ENCODE results near the gene BAG5. TPM values are rescaled to one million over a fixed set of nuclear protein-coding genes. Genes with fewer than 3 reads are reported as not detected.

Gene BAG5
- total and polyA plus RNA-seq, 8 donors = 4.3 to 207 (median 11.6) TPM

DNA sequence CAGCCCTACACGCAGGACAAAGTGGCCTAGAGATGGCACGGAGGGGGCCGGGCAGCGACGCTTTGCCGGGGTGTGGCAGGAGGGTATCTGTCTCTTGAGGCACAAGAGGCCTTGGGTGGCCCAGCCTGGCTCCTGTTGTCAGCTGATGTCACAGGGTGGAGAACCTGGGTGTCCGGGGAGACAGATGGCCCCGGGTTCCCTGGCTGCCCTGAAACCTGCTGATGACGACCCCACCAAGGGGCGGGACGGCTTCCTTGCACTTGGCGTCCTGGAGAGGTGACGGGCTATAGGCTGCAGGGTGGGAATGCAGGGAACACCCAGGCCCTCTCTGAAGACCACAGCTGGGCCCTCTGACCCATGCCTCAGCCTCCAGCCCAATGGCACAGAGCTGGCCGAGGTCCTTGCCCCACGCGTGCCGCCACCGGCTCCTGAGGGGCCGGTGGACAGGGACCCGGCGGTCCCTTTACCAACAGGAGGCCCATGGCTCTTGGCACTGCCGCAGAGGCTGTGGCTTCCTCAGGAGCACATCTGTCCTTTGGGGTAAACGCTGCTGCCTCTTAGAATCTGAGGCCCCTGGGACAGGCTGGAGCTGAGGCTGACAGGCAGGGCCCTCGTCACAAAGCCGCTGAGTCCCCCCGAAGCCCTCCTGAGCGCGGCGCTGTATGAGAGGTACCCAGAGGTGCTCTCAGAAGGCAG lies 17.1 kb downstream of the BAG5 start:
- Histone ChIP-seq H3K4me1 (peaks cover 59 to 85% (median 66%) of the 10 kb centered on the region in 4 donors), H3K9me3 (no peaks in the 10 kb centered on the region), H3K27me3 (peaks cover 0 to 7% (median 0%) of the 10 kb centered on the region in 3 donors), H3K4me3 (no peak overlapping the region), H3K36me3 (no peaks in the 10 kb centered on the region), H3K27ac (peak overlapping the region in 1 of 5 donors; percentile 83)
- WGBS, 5 donors = 89 to 96% (median 93%) methylated on average over 19 to 29 of the region's 29 CpGs
- TF ChIP-seq POLR2A (IDR thresholded peaks at IDR 0.05) (no peak), CTCF (IDR thresholded peaks at IDR 0.05) (no peak), POLR2AphosphoS5 (IDR thresholded peaks at IDR 0.05) (no peak), EP300 (IDR thresholded peaks at IDR 0.05) (no peak)
- intact Hi-C loops (cut with DNase I; ENCODE audit: low total_unique reads) = loop anchor here (10.0 kb wide), 1 partner anchor 51 kb away; no protein-coding TSS in a partner anchor
- DNase-seq = peak in 1 of 2 donors; percentile 18

DNA sequence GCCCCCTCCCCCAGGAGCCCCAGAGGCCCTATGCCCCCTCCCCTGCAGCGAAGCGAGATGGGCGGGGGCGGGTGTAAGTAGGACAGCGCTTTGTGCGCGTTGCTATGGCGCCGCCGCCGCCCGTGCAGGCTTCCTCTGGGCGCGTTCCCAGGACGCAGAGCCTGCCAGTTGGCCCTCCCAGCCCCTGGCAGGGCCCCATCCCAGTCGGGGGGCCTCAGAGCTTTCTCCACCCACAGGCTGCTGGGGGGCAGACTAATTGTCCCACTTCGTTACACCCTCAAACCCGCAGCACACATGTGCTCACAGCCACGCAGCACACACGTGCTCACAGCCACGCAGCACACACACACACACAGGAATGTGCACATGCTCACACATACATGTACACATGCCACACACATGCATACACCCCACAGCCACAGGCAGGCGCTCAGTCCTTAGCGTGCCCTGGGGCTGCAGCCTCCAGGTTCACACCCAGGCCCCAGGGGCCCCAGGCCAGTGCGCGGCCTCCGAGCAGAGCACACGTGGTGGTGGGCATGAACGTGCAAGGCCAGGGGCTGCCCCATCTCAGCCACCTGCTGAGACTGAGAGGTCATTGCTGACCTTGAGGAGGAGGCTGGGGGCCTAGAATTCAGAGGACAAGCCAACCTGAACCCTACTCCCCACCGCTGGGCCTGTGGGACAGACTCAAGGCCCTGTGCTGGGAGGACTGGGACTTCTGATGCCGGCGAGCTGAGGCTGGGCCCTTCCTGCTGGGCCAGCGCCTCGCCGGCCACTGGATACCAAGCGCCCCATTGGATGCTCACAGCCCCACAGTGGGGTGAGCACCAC lies 17.9 kb downstream of the BAG5 start:
- peaks cover 0 to 7% (median 0%) of the 10 kb centered on the region in 3 donors for H3K27me3 ChIP-seq
- no peaks in the 10 kb centered on the region for H3K9me3 ChIP-seq
- H3K36me3 ChIP-seq = no peaks in the 10 kb centered on the region
- WGBS, 5 donors = 50 to 62% (median 57%) methylated on average over 15 to 35 of the region's 35 CpGs
- intact Hi-C loops (cut with DNase I; ENCODE audit: low total_unique reads) = loop anchor here (10.0 kb wide), 1 partner anchor 50 kb away; no protein-coding TSS in a partner anchor
- H3K27ac ChIP-seq = peak overlapping the region in 1 of 5 donors; percentile 83
- peak in 1 of 2 donors; percentile 89 for DNase-seq
- no peak for TF ChIP-seq POLR2A (IDR thresholded peaks at IDR 0.05)
- TF ChIP-seq CTCF (IDR thresholded peaks at IDR 0.05) = no peak
- TF ChIP-seq POLR2AphosphoS5 (IDR thresholded peaks at IDR 0.05) = no peak
- TF ChIP-seq EP300 (IDR thresholded peaks at IDR 0.05) = no peak
- H3K4me1 ChIP-seq = peaks cover 58 to 83% (median 65%) of the 10 kb centered on the region in 4 donors
- no peak overlapping the region for H3K4me3 ChIP-seq

- Histone ChIP-seq H3K9me3 (no peaks in the 10 kb centered on the region), H3K27me3 (peaks cover 0 to 7% (median 0%) of the 10 kb centered on the region in 3 donors), H3K4me1 (peaks cover 63 to 84% (median 67%) of the 10 kb centered on the region in 4 donors), H3K27ac (peak overlapping the region in 2 of 5 donors; percentile 78 to 83), H3K4me3 (no peak overlapping the region), H3K36me3 (no peaks in the 10 kb centered on the region)
- 56 to 71% (median 67%) methylated on average over 3 to 19 of the region's 19 CpGs for WGBS, 5 donors
- no peak for TF ChIP-seq POLR2A (IDR thresholded peaks at IDR 0.05)
- no peak for TF ChIP-seq EP300 (IDR thresholded peaks at IDR 0.05)
- TF ChIP-seq POLR2AphosphoS5 (IDR thresholded peaks at IDR 0.05) = no peak
- no peak for TF ChIP-seq CTCF (IDR thresholded peaks at IDR 0.05)
- peak in 1 of 2 donors; percentile 35 for DNase-seq
- intact Hi-C loops (cut with DNase I; ENCODE audit: low total_unique reads) = loop anchor here (10.0 kb wide), 1 partner anchor 49 kb away; no protein-coding TSS in a partner anchor
These were observed 18.6 kb downstream of the BAG5 start for GRCh38 chr14:103543721-103544387.

- TF ChIP-seq EP300 (IDR thresholded peaks at IDR 0.05) (no peak), POLR2A (IDR thresholded peaks at IDR 0.05) (no peak), CTCF (IDR thresholded peaks at IDR 0.05) (no peak), POLR2AphosphoS5 (IDR thresholded peaks at IDR 0.05) (no peak)
- Histone ChIP-seq H3K27me3 (peaks cover 0 to 7% (median 0%) of the 10 kb centered on the region in 3 donors), H3K4me1 (peaks cover 70 to 86% (median 74%) of the 10 kb centered on the region in 4 donors), H3K4me3 (peak overlapping the region in 1 of 4 donors; percentile 6), H3K27ac (peak overlapping the region in 4 of 5 donors; percentile 59 to 83 (median 70)), H3K9me3 (no peaks in the 10 kb centered on the region), H3K36me3 (no peaks in the 10 kb centered on the region)
- intact Hi-C loops (cut with DNase I; ENCODE audit: low total_unique reads) = loop anchor here (10.0 kb wide), 1 partner anchor 48 kb away; no protein-coding TSS in a partner anchor
- 60 to 78% (median 69%) methylated on average over 5 to 10 of the region's 10 CpGs for WGBS, 5 donors
- no peak for DNase-seq
These were observed 19.3 kb downstream of the BAG5 start for GRCh38 chr14:103543140-103543539.

Data from stomach (tissue), 9 donors.